ENCODE data around the gene TRIM2. TPM values are rescaled to one million over a fixed set of nuclear protein-coding genes. Genes with fewer than 3 reads are reported as not detected.
A peak's percentile ranks its signal among the peaks of the same experiment; 100 is the strongest.

Gene TRIM2
- total RNA-seq, 2 experiments from 2014 or later: 0.63 to 1.4 TPM

DNA sequence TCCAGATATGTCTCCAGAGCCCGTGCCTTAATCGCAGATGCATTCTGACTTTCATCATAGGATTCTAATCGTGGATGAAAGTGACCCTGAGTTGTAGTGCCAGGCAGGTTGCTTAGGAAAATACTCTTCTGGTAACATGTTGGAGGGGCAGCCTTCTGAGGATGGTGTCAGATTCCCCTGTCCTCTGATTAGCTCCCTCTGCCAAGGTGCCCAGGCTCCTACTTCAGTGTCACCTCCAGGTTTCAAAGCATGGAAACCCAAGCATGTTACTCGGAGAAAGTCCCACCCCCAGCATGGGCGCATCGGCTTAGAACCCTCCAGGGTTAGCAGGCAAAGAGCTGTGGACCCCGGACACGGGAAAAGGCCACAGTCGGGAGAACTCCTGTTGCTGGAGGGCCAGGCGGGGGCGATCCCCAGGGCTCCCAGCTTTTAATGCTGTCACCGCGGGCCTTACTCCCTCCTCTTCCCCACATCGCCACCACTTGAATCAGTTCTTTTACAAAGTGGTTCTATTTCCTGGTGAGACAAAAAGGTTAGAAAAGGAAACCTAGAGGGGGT, 44.5 kb downstream of the TRIM2 start:
- no peak for ATAC-seq
- H3K27ac Mint-ChIP-seq: peak overlapping the region; percentile 69
- ChIA-PET CTCF (interaction anchor here (0.6 to 3.0 kb wide), 3 partner anchors 89 to 395 kb away, joined by 3 to 8 read pairs (median 3); no protein-coding TSS in a partner anchor), POLR2A (interaction anchor here (0.6 to 2.1 kb wide), 5 partner anchors 10 to 121 kb away, joined by 3 to 6 read pairs (median 3); no protein-coding TSS in a partner anchor)
- no peak for DNase-seq
- peak overlapping the region; percentile 80 for H3K4me3 Mint-ChIP-seq
- H3K36me3 Mint-ChIP-seq (ENCODE audit: low read depth): no peaks in the 10 kb centered on the region
- no peak for TF ChIP-seq CTCF (IDR thresholded peaks at IDR 0.05)
- intact Hi-C loops (cut with micrococcal nuclease): no loop called here
- H3K4me1 Mint-ChIP-seq (ENCODE audit: low read depth): peaks cover 10% of the 10 kb centered on the region
- H3K9me3 Mint-ChIP-seq: no peaks in the 10 kb centered on the region
- no peaks in the 10 kb centered on the region for H3K27me3 Mint-ChIP-seq

GRCh38 chr4:153249199-153250041, 45.2 kb downstream of the TRIM2 start:
- TF ChIP-seq CTCF (IDR thresholded peaks at IDR 0.05): no peak
- ChIA-PET CTCF (interaction anchor here (0.6 to 3.0 kb wide), 4 partner anchors 16 to 394 kb away, joined by 3 to 8 read pairs (median 4); no protein-coding TSS in a partner anchor), POLR2A (interaction anchor here (0.8 to 2.1 kb wide), 4 partner anchors 27 to 122 kb away, joined by 3 to 6 read pairs (median 4); no protein-coding TSS in a partner anchor)
- Mint-ChIP-seq H3K36me3 (ENCODE audit: low read depth) (no peaks in the 10 kb centered on the region), H3K9me3 (no peaks in the 10 kb centered on the region), H3K4me1 (ENCODE audit: low read depth) (peaks cover 10% of the 10 kb centered on the region), H3K4me3 (peak overlapping the region; percentile 80), H3K27ac (peak overlapping the region; percentile 81), H3K27me3 (no peaks in the 10 kb centered on the region)
- intact Hi-C loops (cut with micrococcal nuclease): no loop called here
- DNase-seq (peak; percentile 86), ATAC-seq (peak; percentile 99)

- intact Hi-C loops (cut with micrococcal nuclease): no loop called here
- DNase-seq (no peak), ATAC-seq (no peak)
- Mint-ChIP-seq H3K27me3 (peaks cover 3% of the 10 kb centered on the region), H3K27ac (no peak overlapping the region), H3K36me3 (ENCODE audit: low read depth) (no peaks in the 10 kb centered on the region), H3K4me1 (ENCODE audit: low read depth) (peaks cover 10% of the 10 kb centered on the region), H3K9me3 (no peaks in the 10 kb centered on the region), H3K4me3 (no peak overlapping the region)
- TF ChIP-seq CTCF (IDR thresholded peaks at IDR 0.05): no peak
- ChIA-PET CTCF (interaction anchor here (1.1 kb wide), 1 partner anchor 322 kb away, joined by 4 read pairs; no protein-coding TSS in a partner anchor), POLR2A (no interaction called here)
Observed at GRCh38 chr4:153252122-153252521, 47.9 kb downstream of the TRIM2 start.

GRCh38 chr4:153255233-153255632, 51.0 kb downstream of the TRIM2 start:
- POLR2A ChIA-PET: no interaction called here
- H3K27ac Mint-ChIP-seq: no peak overlapping the region
- no peaks in the 10 kb centered on the region for H3K36me3 Mint-ChIP-seq (ENCODE audit: low read depth)
- H3K4me3 Mint-ChIP-seq: no peak overlapping the region
- peaks cover 5% of the 10 kb centered on the region for H3K27me3 Mint-ChIP-seq
- CTCF ChIA-PET: no interaction called here
- DNase-seq: no peak
- intact Hi-C loops (cut with micrococcal nuclease): no loop called here
- H3K9me3 Mint-ChIP-seq: no peaks in the 10 kb centered on the region
- no peak for ATAC-seq
- H3K4me1 Mint-ChIP-seq (ENCODE audit: low read depth): no peaks in the 10 kb centered on the region
- no peak for TF ChIP-seq CTCF (IDR thresholded peaks at IDR 0.05)

Measured in activated CD8-positive, alpha-beta T cell treated with anti-CD3 and anti-CD28 coated beads for 36 hours (primary cell).